HepG2 (cell line): ENCODE measurements around the gene HOXC12. TPM values are rescaled to one million over a fixed set of nuclear protein-coding genes. Genes with fewer than 3 reads are reported as not detected.

Experiments used
- ADNP ChIP-seq: sonication (generic); formaldehyde crosslinking; IDR thresholded peaks from 2 replicates; pipeline ENCODE4 v1.4.0; 2020; ENCODE audit warnings: missing genetic modification reagents
- DMAP1 ChIP-seq: IDR thresholded peaks from 2 replicates; pipeline ENCODE4 v1.6.1; 2016
- IKZF4 ChIP-seq: sonication (generic); formaldehyde crosslinking; IDR thresholded peaks from 2 replicates; pipeline ENCODE4 v1.5.1; 2020; ENCODE audit warnings: borderline replicate concordance, mild to moderate bottlenecking, low read depth, missing genetic modification reagents; ENCODE audit errors: not compliant biosample characterization
- KDM5A ChIP-seq: fragments of 200-600 bp; sonication (generic); IDR thresholded peaks from 2 replicates; pipeline ENCODE4 v1.7.0; 2018; ENCODE audit warnings: antibody characterized with exemption, mild to moderate bottlenecking, low read length, borderline replicate concordance
- MEIS1 ChIP-seq: sonication (generic); formaldehyde crosslinking; IDR thresholded peaks from 2 replicates; pipeline ENCODE4 v1.9.0; 2021; ENCODE audit warnings: mild to moderate bottlenecking, missing genetic modification reagents, moderate library complexity, borderline replicate concordance
- ZBTB7A ChIP-seq: sonication (generic); formaldehyde crosslinking; IDR thresholded peaks from 2 replicates; pipeline ENCODE4 v1.8.0; 2022; ENCODE audit warnings: mild to moderate bottlenecking, missing genetic modification reagents
- ZFP36L1 ChIP-seq: sonication (generic); formaldehyde crosslinking; IDR thresholded peaks from 2 replicates; pipeline ENCODE4 v1.8.0; 2022; ENCODE audit warnings: mild to moderate bottlenecking, missing genetic modification reagents, moderate library complexity
- ZNF563 ChIP-seq: sonication (generic); formaldehyde crosslinking; IDR thresholded peaks from 2 replicates; pipeline ENCODE4 v1.8.0; 2022; ENCODE audit warnings: mild to moderate bottlenecking, moderate library complexity, missing genetic modification reagents
- ZNF598 ChIP-seq: sonication (generic); formaldehyde crosslinking; IDR thresholded peaks from 2 replicates; pipeline ENCODE4 v1.5.1; 2020; ENCODE audit warnings: mild to moderate bottlenecking, missing genetic modification reagents, borderline replicate concordance
- ZNF772 ChIP-seq: sonication (generic); formaldehyde crosslinking; IDR thresholded peaks from 2 replicates; pipeline ENCODE4 v1.5.0; 2020; ENCODE audit warnings: mild to moderate bottlenecking, missing genetic modification reagents
- polyA plus RNA-seq, 8 experiments: library from polyadenylated mRNA; depleted of rRNA in 3 of 8; stranded (reverse) in 7 of 8; unstranded in 1 of 8; fragments of >200 nt; fragmentation: Illumina TruSeq in 4 of 8; extraction: Trizol in 4 of 8; gene quantifications; 2 replicates each; pipeline versions ENCODE4 v1.2.1 to v1.2.3, GENCODE V29; 2011 to 2016; ENCODE audit warnings: low read depth in 4 of 8, missing spikeins in 1 of 8, mixed read lengths in 1 of 8; ENCODE audit not compliant: insufficient read depth in 1 of 8
- total RNA-seq, 5 experiments: library from RNA; depleted of rRNA; stranded (reverse); fragments of >200 nt; fragmentation: Illumina TruSeq; extraction: Trizol; gene quantifications; 2 replicates each; pipeline ENCODE4 v1.2.3, GENCODE V29; 2016; ENCODE audit warnings: low read depth in 1 of 5
- TF ChIP-seq, protein P1 (sequence below): sonication (generic); formaldehyde crosslinking; IDR thresholded peaks from 2 replicates; pipeline ENCODE4 v1.5.0; 2020; ENCODE audit warnings: missing genetic modification reagents
- TF ChIP-seq, protein P2 (sequence below): sonication (generic); formaldehyde crosslinking; IDR thresholded peaks from 2 replicates; pipeline ENCODE4 v1.4.0; 2020; ENCODE audit warnings: mild to moderate bottlenecking, missing genetic modification reagents
- TF ChIP-seq, protein P3 (sequence below): sonication (generic); formaldehyde crosslinking; IDR thresholded peaks from 2 replicates; pipeline ENCODE4 v1.4.0; 2020; ENCODE audit warnings: missing genetic modification reagents
- TF ChIP-seq, protein P4 (sequence below): IDR thresholded peaks from 2 replicates; pipeline ENCODE4 v1.6.1; 2012; ENCODE audit warnings: low read depth, low read length, improper control_type of control experiment
- TF ChIP-seq, protein P5 (sequence below): sonication (generic); formaldehyde crosslinking; IDR thresholded peaks from 2 replicates; pipeline ENCODE4 v1.8.0; 2023; ENCODE audit warnings: mild to moderate bottlenecking, missing genetic modification reagents
- TF ChIP-seq, protein P6 (sequence below): IDR thresholded peaks from 2 replicates; pipeline ENCODE4 v1.6.1; 2016; ENCODE audit warnings: mild to moderate bottlenecking, missing biosample characterization, missing genetic modification reagents

The HOXC12 gene
- total and polyA plus RNA-seq, 2 of the 13 experiments (the other 11 are each of a cell fraction or from before 2014, with no cell fraction given) = not detected

DNA sequence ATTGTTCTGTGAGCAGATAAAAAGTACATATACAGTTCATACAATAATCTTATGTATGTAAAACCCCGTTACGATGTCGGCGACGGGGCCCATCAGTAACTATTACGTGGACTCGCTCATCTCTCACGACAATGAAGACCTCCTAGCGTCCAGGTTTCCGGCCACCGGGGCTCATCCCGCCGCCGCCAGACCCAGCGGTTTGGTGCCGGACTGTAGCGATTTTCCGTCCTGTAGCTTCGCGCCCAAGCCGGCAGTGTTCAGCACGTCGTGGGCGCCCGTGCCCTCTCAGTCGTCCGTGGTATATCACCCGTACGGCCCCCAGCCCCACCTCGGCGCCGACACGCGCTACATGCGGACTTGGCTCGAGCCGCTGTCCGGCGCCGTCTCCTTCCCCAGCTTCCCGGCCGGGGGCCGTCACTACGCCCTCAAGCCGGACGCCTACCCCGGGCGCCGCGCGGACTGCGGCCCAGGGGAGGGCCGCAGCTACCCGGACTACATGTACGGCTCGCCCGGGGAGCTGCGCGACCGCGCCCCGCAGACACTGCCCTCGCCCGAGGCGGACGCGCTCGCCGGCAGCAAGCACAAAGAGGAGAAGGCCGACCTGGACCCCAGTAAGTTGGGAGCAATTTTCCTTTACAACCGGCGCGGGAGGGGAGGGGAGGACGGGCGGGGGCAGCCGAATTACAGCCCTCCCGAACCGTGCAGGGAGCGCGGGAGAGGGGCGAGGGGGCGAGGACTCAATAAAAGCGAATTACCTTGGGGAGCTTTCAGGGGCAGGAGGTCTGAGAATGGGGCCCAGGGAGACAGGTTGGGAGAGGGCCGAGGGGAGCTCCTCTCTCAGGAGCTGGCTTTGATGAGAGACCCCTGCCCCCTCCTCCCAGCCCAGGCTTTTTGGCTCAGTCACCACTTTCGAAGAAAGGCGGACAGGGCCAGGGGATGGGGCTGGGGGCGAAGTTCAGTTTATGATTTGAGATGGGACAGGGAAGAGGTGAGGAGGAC is 45.7 kb downstream of the HOXC12 start, which contains the start of gene HOXC9 (continued):
- TF ChIP-seq ZFP36L1 = no peak
- TF ChIP-seq ZNF772 (CRISPR knock-in tag) = peak; percentile 19; the same call in 1 of the 2 replicates
- TF ChIP-seq ADNP (CRISPR knock-in tag) = no peak
- TF ChIP-seq, protein P1, sequence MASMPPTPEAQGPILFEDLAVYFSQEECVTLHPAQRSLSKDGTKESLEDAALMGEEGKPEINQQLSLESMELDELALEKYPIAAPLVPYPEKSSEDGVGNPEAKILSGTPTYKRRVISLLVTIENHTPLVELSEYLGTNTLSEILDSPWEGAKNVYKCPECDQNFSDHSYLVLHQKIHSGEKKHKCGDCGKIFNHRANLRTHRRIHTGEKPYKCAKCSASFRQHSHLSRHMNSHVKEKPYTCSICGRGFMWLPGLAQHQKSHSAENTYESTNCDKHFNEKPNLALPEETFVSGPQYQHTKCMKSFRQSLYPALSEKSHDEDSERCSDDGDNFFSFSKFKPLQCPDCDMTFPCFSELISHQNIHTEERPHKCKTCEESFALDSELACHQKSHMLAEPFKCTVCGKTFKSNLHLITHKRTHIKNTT (CRISPR knock-in tag) = no peak
- TF ChIP-seq ZNF598 (CRISPR knock-in tag) = 0 out of 2 replicates have a peak, but pooled peaks have one; percentile 34
- TF ChIP-seq, protein P2, sequence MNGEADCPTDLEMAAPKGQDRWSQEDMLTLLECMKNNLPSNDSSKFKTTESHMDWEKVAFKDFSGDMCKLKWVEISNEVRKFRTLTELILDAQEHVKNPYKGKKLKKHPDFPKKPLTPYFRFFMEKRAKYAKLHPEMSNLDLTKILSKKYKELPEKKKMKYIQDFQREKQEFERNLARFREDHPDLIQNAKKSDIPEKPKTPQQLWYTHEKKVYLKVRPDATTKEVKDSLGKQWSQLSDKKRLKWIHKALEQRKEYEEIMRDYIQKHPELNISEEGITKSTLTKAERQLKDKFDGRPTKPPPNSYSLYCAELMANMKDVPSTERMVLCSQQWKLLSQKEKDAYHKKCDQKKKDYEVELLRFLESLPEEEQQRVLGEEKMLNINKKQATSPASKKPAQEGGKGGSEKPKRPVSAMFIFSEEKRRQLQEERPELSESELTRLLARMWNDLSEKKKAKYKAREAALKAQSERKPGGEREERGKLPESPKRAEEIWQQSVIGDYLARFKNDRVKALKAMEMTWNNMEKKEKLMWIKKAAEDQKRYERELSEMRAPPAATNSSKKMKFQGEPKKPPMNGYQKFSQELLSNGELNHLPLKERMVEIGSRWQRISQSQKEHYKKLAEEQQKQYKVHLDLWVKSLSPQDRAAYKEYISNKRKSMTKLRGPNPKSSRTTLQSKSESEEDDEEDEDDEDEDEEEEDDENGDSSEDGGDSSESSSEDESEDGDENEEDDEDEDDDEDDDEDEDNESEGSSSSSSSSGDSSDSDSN (CRISPR knock-in tag) = peak; percentile 87
- TF ChIP-seq IKZF4 (CRISPR knock-in tag) = no peak
- TF ChIP-seq ZNF563 (CRISPR knock-in tag) = peak; percentile 79; the same call in 1 of the 2 replicates
- TF ChIP-seq, protein P3, sequence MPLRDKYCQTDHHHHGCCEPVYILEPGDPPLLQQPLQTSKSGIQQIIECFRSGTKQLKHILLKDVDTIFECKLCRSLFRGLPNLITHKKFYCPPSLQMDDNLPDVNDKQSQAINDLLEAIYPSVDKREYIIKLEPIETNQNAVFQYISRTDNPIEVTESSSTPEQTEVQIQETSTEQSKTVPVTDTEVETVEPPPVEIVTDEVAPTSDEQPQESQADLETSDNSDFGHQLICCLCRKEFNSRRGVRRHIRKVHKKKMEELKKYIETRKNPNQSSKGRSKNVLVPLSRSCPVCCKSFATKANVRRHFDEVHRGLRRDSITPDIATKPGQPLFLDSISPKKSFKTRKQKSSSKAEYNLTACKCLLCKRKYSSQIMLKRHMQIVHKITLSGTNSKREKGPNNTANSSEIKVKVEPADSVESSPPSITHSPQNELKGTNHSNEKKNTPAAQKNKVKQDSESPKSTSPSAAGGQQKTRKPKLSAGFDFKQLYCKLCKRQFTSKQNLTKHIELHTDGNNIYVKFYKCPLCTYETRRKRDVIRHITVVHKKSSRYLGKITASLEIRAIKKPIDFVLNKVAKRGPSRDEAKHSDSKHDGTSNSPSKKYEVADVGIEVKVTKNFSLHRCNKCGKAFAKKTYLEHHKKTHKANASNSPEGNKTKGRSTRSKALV (CRISPR knock-in tag) = peak; percentile 48
- no peak for TF ChIP-seq MEIS1 (CRISPR knock-in tag)
- TF ChIP-seq, protein P4, sequence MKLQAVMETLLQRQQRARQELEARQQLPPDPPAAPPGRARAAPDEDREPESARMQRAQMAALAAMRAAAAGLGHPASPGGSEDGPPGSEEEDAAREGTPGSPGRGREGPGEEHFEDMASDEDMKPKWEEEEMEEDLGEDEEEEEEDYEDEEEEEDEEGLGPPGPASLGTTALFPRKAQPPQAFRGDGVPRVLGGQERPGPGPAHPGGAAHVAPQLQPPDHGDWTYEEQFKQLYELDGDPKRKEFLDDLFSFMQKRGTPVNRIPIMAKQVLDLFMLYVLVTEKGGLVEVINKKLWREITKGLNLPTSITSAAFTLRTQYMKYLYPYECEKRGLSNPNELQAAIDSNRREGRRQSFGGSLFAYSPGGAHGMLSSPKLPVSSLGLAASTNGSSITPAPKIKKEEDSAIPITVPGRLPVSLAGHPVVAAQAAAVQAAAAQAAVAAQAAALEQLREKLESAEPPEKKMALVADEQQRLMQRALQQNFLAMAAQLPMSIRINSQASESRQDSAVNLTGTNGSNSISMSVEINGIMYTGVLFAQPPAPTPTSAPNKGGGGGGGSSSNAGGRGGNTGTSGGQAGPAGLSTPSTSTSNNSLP = no peak
- TF ChIP-seq, protein P5, sequence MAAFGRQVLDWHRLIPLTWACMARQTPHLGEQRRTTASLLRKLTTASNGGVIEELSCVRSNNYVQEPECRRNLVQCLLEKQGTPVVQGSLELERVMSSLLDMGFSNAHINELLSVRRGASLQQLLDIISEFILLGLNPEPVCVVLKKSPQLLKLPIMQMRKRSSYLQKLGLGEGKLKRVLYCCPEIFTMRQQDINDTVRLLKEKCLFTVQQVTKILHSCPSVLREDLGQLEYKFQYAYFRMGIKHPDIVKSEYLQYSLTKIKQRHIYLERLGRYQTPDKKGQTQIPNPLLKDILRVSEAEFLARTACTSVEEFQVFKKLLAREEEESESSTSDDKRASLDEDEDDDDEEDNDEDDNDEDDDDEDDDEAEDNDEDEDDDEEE = 0 out of 2 replicates have a peak, but pooled peaks have one; percentile 13
- no peak for TF ChIP-seq KDM5A
- 0 out of 2 replicates have a peak, but pooled peaks have one; percentile 24 for TF ChIP-seq ZBTB7A (CRISPR knock-in tag)
- TF ChIP-seq, protein P6, sequence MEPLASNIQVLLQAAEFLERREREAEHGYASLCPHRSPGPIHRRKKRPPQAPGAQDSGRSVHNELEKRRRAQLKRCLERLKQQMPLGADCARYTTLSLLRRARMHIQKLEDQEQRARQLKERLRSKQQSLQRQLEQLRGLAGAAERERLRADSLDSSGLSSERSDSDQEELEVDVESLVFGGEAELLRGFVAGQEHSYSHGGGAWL (CRISPR knock-in tag) = 0 out of 2 replicates have a peak, but pooled peaks have one; percentile 44
- TF ChIP-seq DMAP1 (CRISPR knock-in tag) = no peak
